H9 (cell line): Measurements from ENCODE around the gene TCF23. TPM values are rescaled to one million over a fixed set of nuclear protein-coding genes. Genes with fewer than 3 reads are reported as not detected.

Experiments
- DNase-seq: peaks from one replicate; pipeline ENCODE4 v3.0.0-alpha.2; 2017
- H2AFZ ChIP-seq: one replicate; pipeline ENCODE4 v1.6.1; 2013; ENCODE audit warnings: mild to moderate bottlenecking, low read length, control low read depth, moderate library complexity
- H2AK5ac ChIP-seq: 2 replicates; pipeline ENCODE4 v1.6.1; 2013; ENCODE audit warnings: low read length, control low read depth, mixed read lengths; ENCODE audit not compliant: insufficient read length
- H2BK120ac ChIP-seq: one replicate; pipeline ENCODE4 v1.6.1; 2013; ENCODE audit warnings: low read depth, mild to moderate bottlenecking, low read length, control low read depth, inconsistent platforms; ENCODE audit not compliant: poor library complexity, severe bottlenecking
- H2BK12ac ChIP-seq: 2 replicates; pipeline ENCODE4 v1.6.1; 2013; ENCODE audit warnings: low read length, control low read depth, mixed read lengths, low read depth; ENCODE audit not compliant: insufficient read length
- H2BK15ac ChIP-seq: 2 replicates; pipeline ENCODE4 v1.6.1; 2013; ENCODE audit warnings: low read depth, low read length, control low read depth
- H2BK20ac ChIP-seq: one replicate; pipeline ENCODE4 v1.6.1; 2013; ENCODE audit warnings: low read depth, mild to moderate bottlenecking, low read length, control low read depth, inconsistent platforms; ENCODE audit not compliant: poor library complexity, severe bottlenecking
- H2BK5ac ChIP-seq: 2 replicates; pipeline ENCODE4 v1.6.1; 2013; ENCODE audit warnings: low read length, control low read depth, mixed read lengths; ENCODE audit not compliant: insufficient read length
- H3K14ac ChIP-seq: 2 replicates; pipeline ENCODE4 v1.6.1; 2013; ENCODE audit warnings: low read length, control low read depth; ENCODE audit not compliant: insufficient read depth
- H3K18ac ChIP-seq: 2 replicates; pipeline ENCODE4 v1.6.1; 2013; ENCODE audit warnings: low read depth, mild to moderate bottlenecking, mixed read lengths, low read length, control low read depth; ENCODE audit not compliant: insufficient read length
- H3K23ac ChIP-seq: 2 replicates; pipeline ENCODE4 v1.6.1; 2013; ENCODE audit warnings: low read length, control low read depth, mixed read lengths, low read depth; ENCODE audit not compliant: insufficient read length
- H3K23me2 ChIP-seq: 2 replicates; pipeline ENCODE4 v1.6.1; 2013; ENCODE audit warnings: low read depth, mild to moderate bottlenecking, mixed read lengths, low read length, control low read depth; ENCODE audit not compliant: insufficient read length, poor library complexity, severe bottlenecking
- H3K27ac ChIP-seq: 2 replicates; pipeline ENCODE4 v1.5.1; 2013; ENCODE audit warnings: low read length, control low read depth, mixed read lengths, low read depth; ENCODE audit not compliant: insufficient read length
- H3K27me3 ChIP-seq: 2 replicates; pipeline ENCODE4 v1.6.1; 2013; ENCODE audit warnings: low read length, control low read depth, inconsistent platforms; ENCODE audit not compliant: insufficient read depth
- H3K4ac ChIP-seq: 2 replicates; pipeline ENCODE4 v1.6.1; 2013; ENCODE audit warnings: low read depth, mild to moderate bottlenecking, control low read depth, inconsistent platforms, low read length, moderate library complexity
- H3K4me1 ChIP-seq: 2 replicates; pipeline ENCODE4 v1.6.1; 2013; ENCODE audit warnings: low read length, control low read depth, inconsistent platforms; ENCODE audit not compliant: insufficient read depth
- H3K4me2 ChIP-seq: 2 replicates; pipeline ENCODE4 v1.6.1; 2013; ENCODE audit warnings: low read length, control low read depth, mixed read lengths; ENCODE audit not compliant: insufficient read length, insufficient read depth
- H3K56ac ChIP-seq: 2 replicates; pipeline ENCODE4 v1.6.1; 2013; ENCODE audit warnings: low read depth, mild to moderate bottlenecking, mixed read lengths, low read length, control low read depth; ENCODE audit not compliant: insufficient read length
- H3K79me1 ChIP-seq: 2 replicates; pipeline ENCODE4 v1.6.1; 2013; ENCODE audit warnings: low read depth, mild to moderate bottlenecking, moderate library complexity, low read length, control low read depth, inconsistent platforms; ENCODE audit not compliant: insufficient read depth, poor library complexity, severe bottlenecking
- H3K79me2 ChIP-seq: 2 replicates; pipeline ENCODE4 v1.6.1; 2013; ENCODE audit warnings: low read length, control low read depth, inconsistent platforms; ENCODE audit not compliant: insufficient read depth
- H3K9ac ChIP-seq: 2 replicates; pipeline ENCODE4 v1.6.1; 2013; ENCODE audit warnings: low read length, control low read depth, mixed read lengths; ENCODE audit not compliant: insufficient read length; ENCODE audit errors: extremely low read depth
- H3K9me3 ChIP-seq: one replicate; pipeline ENCODE4 v1.6.1; 2013; ENCODE audit warnings: low read depth, low read length, inconsistent platforms; ENCODE audit not compliant: control insufficient read depth
- H3T11ph ChIP-seq: one replicate; pipeline ENCODE4 v1.6.1; 2013; ENCODE audit warnings: mild to moderate bottlenecking, low read length, control low read depth, inconsistent platforms
- H4K20me1 ChIP-seq: one replicate; pipeline ENCODE4 v1.6.1; 2013; ENCODE audit not compliant: control insufficient read depth, insufficient read length, insufficient read depth
- H4K5ac ChIP-seq: 2 replicates; pipeline ENCODE4 v1.6.1; 2013; ENCODE audit warnings: low read depth, mild to moderate bottlenecking, mixed read lengths, low read length, control low read depth; ENCODE audit not compliant: insufficient read length
- H4K8ac ChIP-seq: replicated peaks from 2 replicates; pipeline ENCODE4 v1.6.1; 2013; ENCODE audit warnings: low read length, control low read depth, mixed read lengths, low read depth; ENCODE audit not compliant: insufficient read length
- H4K91ac ChIP-seq: 2 replicates; pipeline ENCODE4 v1.6.1; 2013; ENCODE audit warnings: low read depth, mild to moderate bottlenecking, moderate library complexity, mixed read lengths, low read length, control low read depth; ENCODE audit not compliant: insufficient read length
- H3K27ac Mint-ChIP-seq, 3 experiments: 2 replicates in 2 of 3; 3 replicates in 1 of 3; pipeline ENCODE4 v1.8.0; 2020 to 2021; ENCODE audit warnings: mixed read lengths in 3 of 3, mild to moderate bottlenecking in 1 of 3, moderate library complexity in 1 of 3
- H3K27me3 Mint-ChIP-seq: 2 replicates; pipeline ENCODE4 v1.8.0; 2021; ENCODE audit warnings: low read depth, mild to moderate bottlenecking, moderate library complexity, mixed read lengths
- H3K36me3 Mint-ChIP-seq, 3 experiments: 2 replicates in 2 of 3; 3 replicates in 1 of 3; pipeline ENCODE4 v1.8.0; 2020 to 2021; ENCODE audit warnings: low read depth in 3 of 3, mixed read lengths in 3 of 3; ENCODE audit not compliant: insufficient read depth in 1 of 3
- H3K4me1 Mint-ChIP-seq, 2 experiments: 2 replicates each; pipeline ENCODE4 v1.8.0; 2020; ENCODE audit warnings: mixed read lengths in 2 of 2
- H3K4me3 Mint-ChIP-seq, 2 experiments: 2 replicates in 1 of 2; 3 replicates in 1 of 2; pipeline ENCODE4 v1.8.0; 2020 to 2021; ENCODE audit warnings: mild to moderate bottlenecking in 2 of 2, mixed read lengths in 2 of 2, moderate library complexity in 1 of 2
- H3K9me3 Mint-ChIP-seq, 2 experiments: 2 replicates in 1 of 2; 3 replicates in 1 of 2; pipeline ENCODE4 v1.8.0; 2020; ENCODE audit warnings: mild to moderate bottlenecking in 2 of 2, mixed read lengths in 2 of 2, moderate library complexity in 1 of 2
- CTCF ChIP-seq: fragments of 200-600 bp; sonication (generic); conservative IDR thresholded peaks from 3 replicates; pipeline ENCODE4 v1.8.0; 2021; ENCODE audit warnings: antibody characterized with exemption, mild to moderate bottlenecking
- WGBS: extraction: QIAGEN DNeasy Blood & Tissue Kit; methylation state at CpG from one replicate; pipeline ENCODE4 v1.1.7; 2013; ENCODE audit warnings: missing lambda C conversion rate, low lambda C conversion rate, mixed read lengths; ENCODE audit not compliant: insufficient read length; ENCODE audit errors: extremely low coverage; 5-methylcytosine and 5-hydroxymethylcytosine counted together
- total RNA-seq: library from RNA; stranded (reverse); gene quantifications from 2 replicates; pipeline ENCODE4 v1.2.1, GENCODE V29; 2021

TCF23 gene
- total RNA-seq, 1 experiment from 2014 or later = not detected

GRCh38 chr2:27184115-27184514 is 35.3 kb downstream of the TCF23 start:
- no CpG with 5 or more reads among the region's 4 CpGs for WGBS
- H4K91ac ChIP-seq = no peak overlapping the region
- no peak overlapping the region for H3K56ac ChIP-seq
- no peak overlapping the region for H4K5ac ChIP-seq
- no peaks in the 10 kb centered on the region for H3K36me3 Mint-ChIP-seq
- no peak overlapping the region for H4K8ac ChIP-seq
- no peaks in the 10 kb centered on the region for H3K27me3 ChIP-seq
- H3K9me3 Mint-ChIP-seq = no peaks in the 10 kb centered on the region
- peaks cover 11% of the 10 kb centered on the region for H3K27me3 Mint-ChIP-seq
- H3T11ph ChIP-seq = no peak overlapping the region
- H3K4me1 Mint-ChIP-seq = no peaks in the 10 kb centered on the region
- H3K18ac ChIP-seq = no peak overlapping the region
- no peaks in the 10 kb centered on the region for H3K4me1 ChIP-seq
- no peaks in the 10 kb centered on the region for H4K20me1 ChIP-seq
- no peak overlapping the region for H3K23ac ChIP-seq
- H3K4me2 ChIP-seq = no peak overlapping the region
- no peak overlapping the region for H2BK5ac ChIP-seq
- DNase-seq = no peak
- no peak overlapping the region for H2BK120ac ChIP-seq
- H3K23me2 ChIP-seq = no peaks in the 10 kb centered on the region
- H3K9ac ChIP-seq = no peak overlapping the region
- no peak for TF ChIP-seq CTCF
- H2BK12ac ChIP-seq = no peak overlapping the region
- no peak overlapping the region for H2BK20ac ChIP-seq
- no peaks in the 10 kb centered on the region for H3K79me2 ChIP-seq
- H3K79me1 ChIP-seq = no peaks in the 10 kb centered on the region
- no peak overlapping the region for H3K27ac Mint-ChIP-seq
- H3K27ac ChIP-seq = no peak overlapping the region
- H3K14ac ChIP-seq = no peak overlapping the region
- H2AFZ ChIP-seq = no peak overlapping the region
- H2AK5ac ChIP-seq = no peak overlapping the region
- H2BK15ac ChIP-seq = no peak overlapping the region
- no peak overlapping the region for H3K4me3 Mint-ChIP-seq
- H3K9me3 ChIP-seq = no peaks in the 10 kb centered on the region
- H3K4ac ChIP-seq = no peak overlapping the region
